ENCODE data around the gene ZFYVE9. TPM values are rescaled to one million over a fixed set of nuclear protein-coding genes. Genes with fewer than 3 reads are reported as not detected.

The ZFYVE9 gene
- total and polyA plus RNA-seq, 2 of the 13 experiments (the other 11 are each of a cell fraction or from before 2014, with no cell fraction given), result 9.2 to 19.8 TPM

- TF ChIP-seq IKZF1 (IDR thresholded peaks at IDR 0.05), result no peak
- no peak for TF ChIP-seq ZNF441 (CRISPR knock-in tag; IDR thresholded peaks at IDR 0.05; ENCODE audit: borderline replicate concordance)
- no peak for TF ChIP-seq ZNF747 (CRISPR knock-in tag; IDR thresholded peaks at IDR 0.05; ENCODE audit: borderline replicate concordance)
- TF ChIP-seq MXI1 (IDR thresholded peaks at IDR 0.05; ENCODE audit: borderline replicate concordance, low read depth, low read length), result peak; percentile 26; the same call in 1 of the 3 replicates
- TF ChIP-seq ZNF17 (CRISPR knock-in tag; IDR thresholded peaks at IDR 0.05), result no peak
- no peak for TF ChIP-seq GZF1 (CRISPR knock-in tag; IDR thresholded peaks at IDR 0.05)
- TF ChIP-seq DR1 (CRISPR knock-in tag; IDR thresholded peaks at IDR 0.05), result no peak
- TF ChIP-seq ZNF709 (CRISPR knock-in tag; IDR thresholded peaks at IDR 0.05), result no peak
- TF ChIP-seq ZKSCAN1 (IDR thresholded peaks at IDR 0.05; ENCODE audit: low read length), result no peak
- TF ChIP-seq MTF1 (CRISPR knock-in tag; IDR thresholded peaks at IDR 0.05), result no peak
- no peak for TF ChIP-seq ZNF3 (CRISPR knock-in tag; IDR thresholded peaks at IDR 0.05)
- TF ChIP-seq FIP1L1 (IDR thresholded peaks at IDR 0.05; ENCODE audit: borderline replicate concordance, insufficient read depth, low read depth, low read length), result no peak
- no peak for TF ChIP-seq KDM5A (IDR thresholded peaks at IDR 0.05; ENCODE audit: borderline replicate concordance, low read length)
- no peak for TF ChIP-seq ZFP41 (CRISPR knock-in tag; IDR thresholded peaks at IDR 0.05; ENCODE audit: borderline replicate concordance)
- no peak for TF ChIP-seq EED (CRISPR knock-in tag; IDR thresholded peaks at IDR 0.05)
- TF ChIP-seq THYN1 (CRISPR knock-in tag; IDR thresholded peaks at IDR 0.05; ENCODE audit: borderline replicate concordance, low read depth), result no peak
- peak; percentile 87 for TF ChIP-seq RXRB (CRISPR knock-in tag; IDR thresholded peaks at IDR 0.05; ENCODE audit: borderline replicate concordance)
- TF ChIP-seq FOXO1 (CRISPR knock-in tag; IDR thresholded peaks at IDR 0.05), result peak; percentile 70; the same call in 1 of the 2 replicates
- TF ChIP-seq ZFP37 (CRISPR knock-in tag; IDR thresholded peaks at IDR 0.05; ENCODE audit: borderline replicate concordance), result no peak
- TF ChIP-seq THRA (CRISPR knock-in tag; IDR thresholded peaks at IDR 0.05; ENCODE audit: borderline replicate concordance), result peak; percentile 63; the same call in 1 of the 2 replicates
- TF ChIP-seq TOE1 (CRISPR knock-in tag; IDR thresholded peaks at IDR 0.05), result no peak
- no peak for TF ChIP-seq ZNF547 (CRISPR knock-in tag; IDR thresholded peaks at IDR 0.05)
- TF ChIP-seq, protein P1, sequence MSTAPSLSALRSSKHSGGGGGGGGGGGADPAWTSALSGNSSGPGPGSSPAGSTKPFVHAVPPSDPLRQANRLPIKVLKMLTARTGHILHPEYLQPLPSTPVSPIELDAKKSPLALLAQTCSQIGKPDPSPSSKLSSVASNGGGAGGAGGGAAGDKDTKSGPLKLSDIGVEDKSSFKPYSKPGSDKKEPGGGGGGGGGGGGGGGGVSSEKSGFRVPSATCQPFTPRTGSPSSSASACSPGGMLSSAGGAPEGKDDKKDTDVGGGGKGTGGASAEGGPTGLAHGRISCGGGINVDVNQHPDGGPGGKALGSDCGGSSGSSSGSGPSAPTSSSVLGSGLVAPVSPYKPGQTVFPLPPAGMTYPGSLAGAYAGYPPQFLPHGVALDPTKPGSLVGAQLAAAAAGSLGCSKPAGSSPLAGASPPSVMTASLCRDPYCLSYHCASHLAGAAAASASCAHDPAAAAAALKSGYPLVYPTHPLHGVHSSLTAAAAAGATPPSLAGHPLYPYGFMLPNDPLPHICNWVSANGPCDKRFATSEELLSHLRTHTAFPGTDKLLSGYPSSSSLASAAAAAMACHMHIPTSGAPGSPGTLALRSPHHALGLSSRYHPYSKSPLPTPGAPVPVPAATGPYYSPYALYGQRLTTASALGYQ (CRISPR knock-in tag; IDR thresholded peaks at IDR 0.05), result peak; percentile 92
- TF ChIP-seq ZNF773 (CRISPR knock-in tag; IDR thresholded peaks at IDR 0.05; ENCODE audit: borderline replicate concordance), result no peak
- no peak for TF ChIP-seq CENPX (CRISPR knock-in tag; IDR thresholded peaks at IDR 0.05)
Observed at GRCh38 chr1:52098139-52098871, 43.6 kb upstream of the ZFYVE9 start (continued).

Measured in HepG2 (cell line).